Smooth muscle cell (in vitro differentiated cells): Measurements from ENCODE around the gene TMEM59. TPM values are rescaled to one million over a fixed set of nuclear protein-coding genes. Genes with fewer than 3 reads are reported as not detected.

Source experiments
- DNase-seq: peaks from one replicate; lab custom pipeline; 2025; ENCODE audit not compliant: unreplicated experiment; lab: John Stamatoyannopoulos, UW
- H2AFZ ChIP-seq: fragments of 200-600 bp; sonication (generic); 2 replicates; pipeline ENCODE4 v1.6.0; 2016; ENCODE audit warnings: antibody characterized with exemption, low read depth, mild to moderate bottlenecking
- H3F3A ChIP-seq: fragments of 200-600 bp; sonication (generic); 2 replicates; pipeline ENCODE4 v1.6.0; 2017; ENCODE audit warnings: antibody characterized with exemption, low read depth
- H3K27ac ChIP-seq: fragments of 200-600 bp; sonication (generic); 2 replicates; pipeline ENCODE4 v1.5.1; 2016; ENCODE audit warnings: low read depth, mild to moderate bottlenecking
- H3K27me3 ChIP-seq: fragments of 200-600 bp; sonication (generic); 2 replicates; pipeline ENCODE4 v1.6.1; 2016; ENCODE audit warnings: low read depth, mild to moderate bottlenecking
- H3K36me3 ChIP-seq: fragments of 200-600 bp; sonication (generic); 2 replicates; pipeline ENCODE4 v1.5.1; 2016; ENCODE audit warnings: low read depth
- H3K4me1 ChIP-seq: fragments of 200-600 bp; sonication (generic); 2 replicates; pipeline ENCODE4 v1.5.1; 2016; ENCODE audit warnings: low read depth
- H3K4me2 ChIP-seq: fragments of 200-600 bp; sonication (generic); 2 replicates; pipeline ENCODE4 v1.6.0; 2016; ENCODE audit warnings: mild to moderate bottlenecking
- H3K4me3 ChIP-seq: fragments of 200-600 bp; sonication (generic); 2 replicates; pipeline ENCODE4 v1.5.1; 2016; ENCODE audit warnings: mild to moderate bottlenecking
- H3K79me2 ChIP-seq: fragments of 200-600 bp; sonication (generic); 2 replicates; pipeline ENCODE4 v1.6.0; 2016; ENCODE audit warnings: low read depth, mild to moderate bottlenecking
- H3K9ac ChIP-seq: fragments of 200-600 bp; sonication (generic); 2 replicates; pipeline ENCODE4 v1.6.0; 2016; ENCODE audit warnings: low read depth
- H3K9me3 ChIP-seq: fragments of 200-600 bp; sonication (generic); replicated peaks from 2 replicates; pipeline ENCODE4 v1.5.1; 2016; ENCODE audit warnings: low read depth
- H4K20me1 ChIP-seq: fragments of 200-600 bp; sonication (generic); 2 replicates; pipeline ENCODE4 v1.6.0; 2016; ENCODE audit warnings: low read depth
- CTCF ChIP-seq: fragments of 200-600 bp; sonication (generic); IDR thresholded peaks from 2 replicates; pipeline ENCODE4 v1.5.1; 2017; ENCODE audit warnings: borderline replicate concordance, mild to moderate bottlenecking, antibody characterized with exemption; ENCODE audit not compliant: insufficient read depth, poor library complexity, severe bottlenecking
- WGBS: methylation state at CpG from one replicate; pipeline ENCODE4 v1.1.7; 2016; ENCODE audit warnings: low lambda C conversion rate; 5-methylcytosine and 5-hydroxymethylcytosine counted together
- polyA plus RNA-seq: library from polyadenylated mRNA; unstranded; fragments of >200 nt; fragmentation: Nextera tagmentation; extraction: Ambion mirVana; gene quantifications from 2 replicates; pipeline ENCODE4 v1.2.1, GENCODE V29; 2016
- total RNA-seq: library from RNA; depleted of rRNA; stranded (reverse); fragments of >200 nt; gene quantifications from 2 replicates; pipeline ENCODE4 v1.2.3, GENCODE V29; 2014

The TMEM59 gene
- total RNA-seq: 358 and 402 TPM in 2 replicates
- 427 and 444 TPM in 2 replicates for polyA plus RNA-seq

GRCh38 chr1:54052934-54053744 lies at the start of gene TMEM59, which contains the start of gene TCEANC2:
TSS of gene TMEM59 (minus strand) at chr1:54053204. CDS start at chr1:54053188, 16 bp downstream.
TSS of gene TCEANC2 (plus strand) at chr1:54053608. CDS start at chr1:54054423, 815 bp downstream.
- Histone ChIP-seq H3K9me3 (no peaks in the 10 kb centered on the region), H4K20me1 (peaks cover 34% of the 10 kb centered on the region), H3K4me3 (peak within 1 kb of the TSS; percentile 77), H3K4me2 (peak within 1 kb of the TSS; percentile 84), H3K36me3 (no peaks in the 10 kb centered on the region), H3K27ac (peak within 1 kb of the TSS; percentile 91), H3K9ac (peak within 1 kb of the TSS; percentile 95), H3F3A (peaks cover 4% of the 10 kb centered on the region), H3K4me1 (peaks cover 13% of the 10 kb centered on the region), H3K27me3 (no peaks in the 10 kb centered on the region), H2AFZ (peak within 1 kb of the TSS; percentile 64), H3K79me2 (peaks cover 40% of the 10 kb centered on the region)
- DNase-seq: peak; percentile 90
- TF ChIP-seq CTCF: no peak
- WGBS: 1% methylated on average over 58 of the region's 59 CpGs

GRCh38 chr1:54100500-54100899 lies 47.5 kb upstream of the TMEM59 start:
- no peaks in the 10 kb centered on the region for H4K20me1 ChIP-seq
- no peak overlapping the region for H2AFZ ChIP-seq
- no peaks in the 10 kb centered on the region for H3K27me3 ChIP-seq
- H3K36me3 ChIP-seq: no peaks in the 10 kb centered on the region
- H3K27ac ChIP-seq: no peak overlapping the region
- WGBS: 64% methylated on average over 2 of the region's 2 CpGs
- H3K4me3 ChIP-seq: no peak overlapping the region
- no peak for DNase-seq
- H3F3A ChIP-seq: no peaks in the 10 kb centered on the region
- no peak overlapping the region for H3K9ac ChIP-seq
- no peak for TF ChIP-seq CTCF
- H3K9me3 ChIP-seq: no peaks in the 10 kb centered on the region
- peaks cover 4% of the 10 kb centered on the region for H3K4me1 ChIP-seq
- H3K4me2 ChIP-seq: no peak overlapping the region
- H3K79me2 ChIP-seq: no peaks in the 10 kb centered on the region

- Histone ChIP-seq H3K27ac (no peak overlapping the region), H3K9ac (no peak overlapping the region), H3K27me3 (no peaks in the 10 kb centered on the region), H3F3A (no peaks in the 10 kb centered on the region), H3K9me3 (no peaks in the 10 kb centered on the region), H3K79me2 (no peaks in the 10 kb centered on the region), H4K20me1 (no peaks in the 10 kb centered on the region), H3K4me2 (no peak overlapping the region), H3K36me3 (no peaks in the 10 kb centered on the region), H3K4me3 (no peak overlapping the region), H2AFZ (no peak overlapping the region), H3K4me1 (peaks cover 4% of the 10 kb centered on the region)
- no peak for DNase-seq
- 85% methylated on average over 6 of the region's 6 CpGs for WGBS
- TF ChIP-seq CTCF: no peak
These were observed 46.1 kb upstream of the TMEM59 start for GRCh38 chr1:54099061-54099610.
